DMS153 treated with DMSO at 0.1 percent for 48 hours (cell line): ENCODE data around the gene SLC15A5.

ENCODE experiments used
- DNase-seq: peaks from one replicate; lab custom pipeline; 2025; ENCODE audit not compliant: unreplicated experiment; lab: John Stamatoyannopoulos, UW

The SLC15A5 gene

GRCh38 chr12:16277585-16277984 lies at the start of gene SLC15A5:
Gene SLC15A5, minus strand, starts transcription at chr12:16277685. Its CDS starts 0 bp downstream, at chr12:16277685.
- no peak for DNase-seq

GRCh38 chr12:16325426-16325825 lies 47.9 kb upstream of the SLC15A5 start:
- DNase-seq, result peak; percentile 74

GRCh38 chr12:16324772-16325171 lies 47.3 kb upstream of the SLC15A5 start:
- no peak for DNase-seq

- no peak for DNase-seq
Measured at GRCh38 chr12:16324272-16324671, 46.8 kb upstream of the SLC15A5 start.

- DNase-seq, result no peak
Measured at GRCh38 chr12:16323638-16324037, 46.2 kb upstream of the SLC15A5 start.

GRCh38 chr12:16323010-16323409 lies 45.5 kb upstream of the SLC15A5 start:
- DNase-seq, result no peak

GRCh38 chr12:16310934-16311333 lies 33.4 kb upstream of the SLC15A5 start:
- no peak for DNase-seq

GRCh38 chr12:16307856-16308475 lies 30.5 kb upstream of the SLC15A5 start:
- DNase-seq, result no peak

GRCh38 chr12:16303939-16304338 lies 26.5 kb upstream of the SLC15A5 start:
- no peak for DNase-seq

GRCh38 chr12:16300736-16301135 lies 23.3 kb upstream of the SLC15A5 start:
- DNase-seq, result no peak

- no peak for DNase-seq
Measured at GRCh38 chr12:16300122-16300521, 22.6 kb upstream of the SLC15A5 start.

- DNase-seq, result no peak
Measured at GRCh38 chr12:16299403-16299802, 21.9 kb upstream of the SLC15A5 start.

- DNase-seq, result no peak
Measured at GRCh38 chr12:16297521-16297920, 20.0 kb upstream of the SLC15A5 start.

GRCh38 chr12:16294376-16294956 lies 17.0 kb upstream of the SLC15A5 start:
- DNase-seq, result no peak

- no peak for DNase-seq
Measured at GRCh38 chr12:16291032-16291431, 13.5 kb upstream of the SLC15A5 start.

- DNase-seq, result no peak
Measured at GRCh38 chr12:16285586-16285985, 8.1 kb upstream of the SLC15A5 start.

GRCh38 chr12:16282978-16283377 lies 5.5 kb upstream of the SLC15A5 start:
- no peak for DNase-seq

GRCh38 chr12:16282081-16282480 lies 4.6 kb upstream of the SLC15A5 start:
- DNase-seq, result no peak

GRCh38 chr12:16281157-16281556 lies 3.7 kb upstream of the SLC15A5 start:
- no peak for DNase-seq

- no peak for DNase-seq
Measured at GRCh38 chr12:16272222-16272621, 5.3 kb downstream of the SLC15A5 start.

- no peak for DNase-seq
Measured at GRCh38 chr12:16271062-16271461, 6.4 kb downstream of the SLC15A5 start.

GRCh38 chr12:16269946-16270345 lies 7.5 kb downstream of the SLC15A5 start:
- DNase-seq, result no peak

GRCh38 chr12:16266085-16266484 lies 11.4 kb downstream of the SLC15A5 start:
- DNase-seq, result no peak
